SH-SY5Y (cell line): ENCODE measurements around the gene GAS7.

Source experiments
- GATA2 ChIP-seq: IDR thresholded peaks from 2 replicates; pipeline ENCODE4 v1.6.1; 2011; ENCODE audit warnings: mild to moderate bottlenecking, low read depth, low read length
- GATA3 ChIP-seq: IDR thresholded peaks from 2 replicates; pipeline ENCODE4 v1.6.1; 2011; ENCODE audit warnings: low read depth, mild to moderate bottlenecking, low read length, moderate library complexity

DNA sequence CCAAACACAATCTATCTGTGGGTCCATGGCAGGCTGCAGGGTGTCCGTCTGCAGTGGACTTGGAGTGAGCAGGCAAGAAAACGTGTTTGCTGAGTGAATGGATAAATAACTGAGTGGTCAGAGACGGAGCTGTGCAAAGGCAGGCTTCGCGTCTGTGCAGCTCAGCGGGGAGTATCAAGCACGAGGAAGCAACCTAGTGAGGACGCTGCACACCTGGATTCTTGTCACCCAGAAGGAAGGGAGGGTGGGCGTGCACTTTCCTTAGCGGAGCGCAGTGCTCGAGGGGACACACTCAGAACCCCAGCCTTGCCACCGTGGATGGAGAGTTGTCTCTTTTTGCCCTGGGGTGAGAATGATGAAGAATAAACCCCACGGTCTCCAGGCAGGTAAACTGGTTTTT lies 291.8 kb downstream of the GAS7 start:
- TF ChIP-seq GATA2 (no peak), GATA3 (no peak)
